HepG2 (cell line): Measurements from ENCODE around the gene C16orf95. TPM values are rescaled to one million over a fixed set of nuclear protein-coding genes. Genes with fewer than 3 reads are reported as not detected.

Experiments
- ATAC-seq: fragments of 200-7000 bp; cut with Tn5 transposase; 3 replicates; pipeline ENCODE4 v1.9.1; 2020; ENCODE audit warnings: mild to moderate bottlenecking, moderate library complexity
- BruUV-seq: library from RNA; stranded (reverse); fragments of 400-500 nt; replicated peaks from 2 replicates; lab custom pipeline; 2021; lab: Mats Ljungman, UMichigan
- CTCF ChIA-PET: fragments of 300-600 bp; formaldehyde crosslinking; extraction: SDS; loops from one replicate; lab custom pipeline; 2021; ENCODE audit warnings: low total read pairs, inconsistent platforms, low intra/inter-chr PET ratio; lab: Yijun Ruan, JAX
- POLR2A ChIA-PET: fragments of 350-600 bp; sonication (Branson Sonifier 250); formaldehyde crosslinking; loops from one replicate; lab custom pipeline; 2020; ENCODE audit warnings: antibody characterized with exemption, inconsistent platforms; lab: Yijun Ruan, JAX
- DNase-seq: peaks from one replicate; pipeline ENCODE4 v3.0.0-alpha.2; 2015; ENCODE audit warnings: low spot score
- FAIRE-seq: peaks from 3 replicates; lab custom pipeline; 2011; peaks lifted over from hg19 to GRCh38; lab: Jason Lieb, UNC
- H2AFZ ChIP-seq: one replicate; pipeline ENCODE4 v1.6.1; 2011; ENCODE audit warnings: low read length, inconsistent platforms
- H3K27ac ChIP-seq: fragments of 300-600 bp; 3 replicates; pipeline ENCODE4 v1.8.0; 2011; ENCODE audit warnings: mixed run types, mild to moderate bottlenecking, mixed read lengths, low read length, inconsistent platforms; ENCODE audit not compliant: insufficient read depth; ENCODE audit errors: extremely low read length
- H3K27me3 ChIP-seq, 2 experiments: fragments of 200-600 bp in 1 of 2; 2 replicates in 1 of 2; 3 replicates in 1 of 2; pipeline versions ENCODE4 v1.6.0 to v1.8.0; 2011; ENCODE audit warnings: low read length in 2 of 2, mild to moderate bottlenecking in 2 of 2, moderate library complexity in 2 of 2, inconsistent platforms in 1 of 2; ENCODE audit not compliant: insufficient read depth in 2 of 2, control insufficient read depth in 1 of 2
- H3K36me3 ChIP-seq, 2 experiments: fragments of 200-600 bp in 1 of 2; replicated peaks in 1 of 2; 2 replicates in 1 of 2; 3 replicates in 1 of 2; pipeline versions ENCODE4 v1.5.1 to v1.8.0; 2011; ENCODE audit warnings: low read length in 2 of 2, inconsistent platforms in 1 of 2; ENCODE audit not compliant: insufficient read depth in 2 of 2, control insufficient read depth in 1 of 2
- H3K4me1 ChIP-seq: 2 replicates; pipeline ENCODE4 v1.5.1; 2012; ENCODE audit warnings: low read length, inconsistent platforms; ENCODE audit not compliant: insufficient read depth
- H3K4me2 ChIP-seq: 2 replicates; pipeline ENCODE4 v1.6.0; 2011; ENCODE audit warnings: low read depth, low read length, inconsistent platforms
- H3K4me3 ChIP-seq, 3 experiments: fragments of 200-600 bp in 1 of 3; sonication (generic), shearing (Covaris generic) in 1 of 3; replicated peaks in 1 of 3; 2 replicates each; pipeline ENCODE4 v1.5.1; 2011 to 2016; ENCODE audit warnings: low read length in 3 of 3, inconsistent platforms in 2 of 3, low read depth in 2 of 3, mild to moderate bottlenecking in 2 of 3, control low read depth in 1 of 3, mixed read lengths in 1 of 3; ENCODE audit not compliant: insufficient read depth in 1 of 3
- H3K79me2 ChIP-seq: one replicate; pipeline ENCODE4 v1.6.1; 2011; ENCODE audit warnings: low read length, inconsistent platforms; ENCODE audit not compliant: insufficient read depth
- H3K9ac ChIP-seq: 2 replicates; pipeline ENCODE4 v1.6.0; 2011; ENCODE audit warnings: mild to moderate bottlenecking, low read depth, low read length, inconsistent platforms; ENCODE audit not compliant: insufficient read depth
- H3K9me3 ChIP-seq: 2 replicates; pipeline ENCODE4 v1.5.1; 2012; ENCODE audit warnings: mild to moderate bottlenecking, low read length
- H4K20me1 ChIP-seq: 2 replicates; pipeline ENCODE4 v1.6.0; 2011; ENCODE audit warnings: inconsistent platforms, mild to moderate bottlenecking, low read length, moderate library complexity; ENCODE audit not compliant: insufficient read depth
- MAZ ChIP-seq, 2 experiments: sonication (generic) in 1 of 2; formaldehyde crosslinking in 1 of 2; IDR thresholded peaks; 2 replicates each; pipeline versions ENCODE4 v1.5.0 to v1.6.1; 2012 to 2020; ENCODE audit warnings: low read depth in 2 of 2, mild to moderate bottlenecking in 2 of 2, borderline replicate concordance in 1 of 2, improper control_type of control experiment in 1 of 2, low read length in 1 of 2, missing genetic modification reagents in 1 of 2, moderate library complexity in 1 of 2
- MED8 ChIP-seq: sonication (generic); formaldehyde crosslinking; IDR thresholded peaks from 2 replicates; pipeline ENCODE4 v1.8.1; 2023; ENCODE audit warnings: mild to moderate bottlenecking, missing genetic modification reagents; ENCODE audit not compliant: insufficient replicate concordance
- PAF1 ChIP-seq: IDR thresholded peaks from 2 replicates; pipeline ENCODE4 v1.6.1; 2016; ENCODE audit warnings: missing genetic modification reagents, missing compliant biosample characterization
- POLR2A ChIP-seq, 2 experiments: IDR thresholded peaks; 2 replicates each; pipeline ENCODE4 v1.6.1; 2011; ENCODE audit warnings: low read depth in 2 of 2, low read length in 2 of 2, mild to moderate bottlenecking in 1 of 2, moderate library complexity in 1 of 2; ENCODE audit not compliant: insufficient read depth in 1 of 2
- POLR2AphosphoS5 ChIP-seq: IDR thresholded peaks from 2 replicates; pipeline ENCODE4 v1.6.1; 2012; ENCODE audit warnings: low read depth, low read length
- POLR2G ChIP-seq: fragments of 200-400 bp; formaldehyde crosslinking; IDR thresholded peaks from 2 replicates; pipeline ENCODE4 v1.6.1; 2018; ENCODE audit warnings: mild to moderate bottlenecking, low read depth, low read length, moderate library complexity
- TAF1 ChIP-seq: sonication (generic); formaldehyde crosslinking; IDR thresholded peaks from 2 replicates; pipeline ENCODE4 v1.4.0; 2020; ENCODE audit warnings: missing genetic modification reagents
- ZC3H4 ChIP-seq: sonication (generic); formaldehyde crosslinking; IDR thresholded peaks from 2 replicates; pipeline ENCODE4 v1.4.0; 2020; ENCODE audit warnings: missing genetic modification reagents, borderline replicate concordance
- ZFP36L1 ChIP-seq: sonication (generic); formaldehyde crosslinking; IDR thresholded peaks from 2 replicates; pipeline ENCODE4 v1.8.0; 2022; ENCODE audit warnings: mild to moderate bottlenecking, missing genetic modification reagents, moderate library complexity
- ZKSCAN5 ChIP-seq: sonication (generic); formaldehyde crosslinking; IDR thresholded peaks from 2 replicates; pipeline ENCODE4 v1.5.1; 2020; ENCODE audit warnings: mild to moderate bottlenecking, missing genetic modification reagents
- in situ Hi-C: cut with HindIII; loops from 2 replicates; pipeline ENCODE4 v1.10.0; 2017; ENCODE audit warnings: low pct_unique_long_range_greater_than_20kb; ENCODE audit not compliant: extremely low pct_ligation_motif_present
- intact Hi-C: fragments of 100-400 bp; cut with micrococcal nuclease; formaldehyde crosslinking; loops from one replicate; pipeline ENCODE4 v1.10.0; 2022; ENCODE audit not compliant: unreplicated experiment
- polyA plus RNA-seq, 8 experiments: library from polyadenylated mRNA; depleted of rRNA in 3 of 8; stranded (reverse) in 7 of 8; unstranded in 1 of 8; fragments of >200 nt; fragmentation: Illumina TruSeq in 4 of 8; extraction: Trizol in 4 of 8; gene quantifications; 2 replicates each; pipeline versions ENCODE4 v1.2.1 to v1.2.3, GENCODE V29; 2011 to 2016; ENCODE audit warnings: low read depth in 4 of 8, missing spikeins in 1 of 8, mixed read lengths in 1 of 8; ENCODE audit not compliant: insufficient read depth in 1 of 8
- total RNA-seq, 5 experiments: library from RNA; depleted of rRNA; stranded (reverse); fragments of >200 nt; fragmentation: Illumina TruSeq; extraction: Trizol; gene quantifications; 2 replicates each; pipeline ENCODE4 v1.2.3, GENCODE V29; 2016; ENCODE audit warnings: low read depth in 1 of 5

C16orf95 gene
- total and polyA plus RNA-seq, 2 of the 13 experiments (the other 11 are each of a cell fraction or from before 2014, with no cell fraction given): 2.8 to 8.6 TPM

DNA sequence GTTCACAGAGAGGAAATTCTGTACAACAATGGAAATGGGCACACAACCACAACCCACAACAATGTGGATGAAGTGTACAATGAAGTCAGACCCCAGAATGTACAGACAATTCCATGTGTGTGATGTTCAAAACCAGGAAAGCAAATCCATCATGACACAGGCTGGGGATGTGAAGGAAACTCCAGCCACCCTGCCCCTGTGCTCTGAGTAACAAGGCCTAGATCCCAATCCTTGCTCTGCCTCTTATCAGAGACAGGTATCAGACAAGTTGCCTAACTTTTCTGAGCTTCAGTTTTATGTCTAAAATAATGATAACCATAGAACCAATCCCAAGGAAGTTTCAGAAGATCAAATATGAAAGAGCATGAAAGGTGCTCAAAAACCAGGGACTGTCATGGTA is 1.8 kb upstream of the C16orf95 start:
- Histone ChIP-seq H3K27ac (no peak overlapping the region), H3K9me3 (no peaks in the 10 kb centered on the region), H3K9ac (no peak overlapping the region), H3K4me3 (no peak overlapping the region), H3K4me1 (peaks cover 25% of the 10 kb centered on the region), H2AFZ (no peak overlapping the region), H3K79me2 (peaks cover 17% of the 10 kb centered on the region), H3K36me3 (peaks cover 5 to 8% of the 10 kb centered on the region in 2 experiments; a peak in 3 of 5 replicates), H3K27me3 (no peaks in the 10 kb centered on the region; a peak in 1 of 5 replicates), H4K20me1 (peaks cover 8% of the 10 kb centered on the region; the same call in 1 of the 2 replicates), H3K4me2 (peak overlapping the region; percentile 91; the same call in 1 of the 2 replicates)
- ATAC-seq (no peak), FAIRE-seq (no peak), DNase-seq (no peak)
- intact Hi-C loops (loop anchor here (5.0 kb wide), 1 partner anchor 38 kb away; no protein-coding TSS in a partner anchor), in situ Hi-C loops (no loop called here)
- POLR2A ChIA-PET: interaction anchor here (3.1 to 4.4 kb wide), 3 partner anchors 63 to 75 kb away, joined by 19 to 85 read pairs (median 62); partner anchors contain the start of gene FBXO31
- BruUV-seq: no TSS peak
- TF ChIP-seq PAF1 (CRISPR knock-in tag): peak; percentile 85; the same call in 1 of the 2 replicates
- TF ChIP-seq TAF1 (CRISPR knock-in tag): no peak
- TF ChIP-seq POLR2AphosphoS5: peak; percentile 47; the same call in 1 of the 2 replicates
- TF ChIP-seq ZKSCAN5 (CRISPR knock-in tag): no peak
- TF ChIP-seq POLR2A (IDR thresholded peaks at IDR 0.05; ENCODE audit: insufficient read depth in 1 of 2, low read depth in 2 of 2, low read length in 2 of 2): peak in 1 of 2 experiments; percentile 47; a peak in 1 of 4 replicates
- 0 out of 2 replicates have a peak, but pooled peaks have one; percentile 20 for TF ChIP-seq ZFP36L1 (CRISPR knock-in tag)
- TF ChIP-seq POLR2G: peak; percentile 22; the same call in 1 of the 2 replicates
- TF ChIP-seq MAZ (IDR thresholded peaks at IDR 0.05; ENCODE audit: borderline replicate concordance, low read depth, low read length): no peak
- 0 out of 2 replicates have a peak, but pooled peaks have one; percentile 7 for TF ChIP-seq MAZ (CRISPR knock-in tag; IDR thresholded peaks at IDR 0.05; ENCODE audit: low read depth)
- TF ChIP-seq ZC3H4 (CRISPR knock-in tag): peak; percentile 22; the same call in 1 of the 2 replicates
- no peak for TF ChIP-seq MED8 (CRISPR knock-in tag)
- CTCF ChIA-PET: no interaction called here
